GM12891 (cell line): ENCODE data around the gene DISP2.

Experiments used
- DNase-seq: peaks from one replicate; pipeline ENCODE4 v3.0.0; 2011; ENCODE audit warnings: low spot score; ENCODE audit not compliant: insufficient read length
- FAIRE-seq: peaks from 2 replicates; lab custom pipeline; 2011; peaks lifted over from hg19 to GRCh38; lab: Jason Lieb, UNC
- PAX5 ChIP-seq: IDR thresholded peaks from 2 replicates; pipeline ENCODE4 v1.6.1; 2011; ENCODE audit warnings: low read length, moderate library complexity, mild to moderate bottlenecking; ENCODE audit not compliant: insufficient read depth, severe bottlenecking
- POLR2A ChIP-seq: IDR thresholded peaks from 2 replicates; pipeline ENCODE4 v1.6.1; 2011; ENCODE audit warnings: low read depth, low read length, control low read depth
- POLR2AphosphoS5 ChIP-seq: IDR thresholded peaks from 2 replicates; pipeline ENCODE4 v1.6.1; 2011; ENCODE audit warnings: low read depth, low read length, control low read depth
- POU2F2 ChIP-seq: IDR thresholded peaks from 2 replicates; pipeline ENCODE4 v1.6.1; 2011; ENCODE audit warnings: low read depth, mild to moderate bottlenecking, control low read depth, low read length, moderate library complexity
- SPI1 ChIP-seq: IDR thresholded peaks from 2 replicates; pipeline ENCODE4 v1.6.1; 2011; ENCODE audit warnings: low read depth, low read length, control low read depth
- TAF1 ChIP-seq: IDR thresholded peaks from 2 replicates; pipeline ENCODE4 v1.6.1; 2011; ENCODE audit warnings: low read depth, low read length, control low read depth

DISP2 gene

GRCh38 chr15:40405501-40406381 lies 47.7 kb downstream of the DISP2 start, which contains the start of gene IVD:
IVD (plus strand) TSS chr15:40405795; CDS start chr15:40405828, 33 bp downstream.
- DNase-seq: peak; percentile 99
- FAIRE-seq: peak; percentile 99
- TF ChIP-seq SPI1 (no peak), TAF1 (peak; percentile 61; the same call in 1 of the 2 replicates), PAX5 (peak; percentile 80), POLR2A (peak; percentile 67; the same call in 1 of the 2 replicates), POU2F2 (no peak; the same call in none of the 2 replicates), POLR2AphosphoS5 (peak; percentile 80)

GRCh38 chr15:40407330-40407990 lies 49.4 kb downstream of the DISP2 start:
- FAIRE-seq: peak; percentile 86
- TF ChIP-seq POLR2AphosphoS5 (no peak), POLR2A (no peak)
- peak; percentile 66 for DNase-seq

GRCh38 chr15:40409366-40409765 lies 51.3 kb downstream of the DISP2 start:
- TF ChIP-seq POU2F2: no peak
- no peak for TF ChIP-seq TAF1
- no peak for TF ChIP-seq POLR2A
- TF ChIP-seq PAX5: no peak
- TF ChIP-seq SPI1: no peak
- no peak for TF ChIP-seq POLR2AphosphoS5
- DNase-seq (no peak), FAIRE-seq (no peak)

- DNase-seq (no peak), FAIRE-seq (no peak)
- TF ChIP-seq POU2F2 (no peak), POLR2A (no peak), TAF1 (no peak), POLR2AphosphoS5 (no peak), PAX5 (no peak), SPI1 (no peak)
Observed at GRCh38 chr15:40410476-40410875, 52.5 kb downstream of the DISP2 start.

GRCh38 chr15:40412095-40412759 lies 54.2 kb downstream of the DISP2 start:
- FAIRE-seq: no peak
- no peak for DNase-seq
- no peak for TF ChIP-seq TAF1
- no peak for TF ChIP-seq PAX5
- TF ChIP-seq POU2F2: no peak
- TF ChIP-seq POLR2AphosphoS5: no peak
- no peak for TF ChIP-seq POLR2A
- TF ChIP-seq SPI1: no peak

GRCh38 chr15:40413036-40413435 lies 55.0 kb downstream of the DISP2 start:
- no peak for DNase-seq
- no peak for TF ChIP-seq PAX5
- TF ChIP-seq POLR2AphosphoS5: no peak
- no peak for TF ChIP-seq POU2F2
- TF ChIP-seq SPI1: no peak
- no peak for TF ChIP-seq TAF1
- TF ChIP-seq POLR2A: no peak
- no peak for FAIRE-seq

GRCh38 chr15:40414816-40415215 lies 56.8 kb downstream of the DISP2 start:
- TF ChIP-seq SPI1: no peak
- no peak for TF ChIP-seq PAX5
- FAIRE-seq: no peak
- DNase-seq: no peak

- no peak for DNase-seq
- FAIRE-seq: no peak
- TF ChIP-seq POLR2AphosphoS5 (no peak), SPI1 (no peak), PAX5 (no peak), POU2F2 (no peak), TAF1 (no peak), POLR2A (no peak)
Observed at GRCh38 chr15:40415226-40415625, 57.2 kb downstream of the DISP2 start.

GRCh38 chr15:40416056-40416455 lies 58.0 kb downstream of the DISP2 start:
- DNase-seq (no peak), FAIRE-seq (no peak)

GRCh38 chr15:40418126-40418525 lies 60.1 kb downstream of the DISP2 start:
- TF ChIP-seq SPI1 (no peak), POU2F2 (no peak), PAX5 (no peak), POLR2A (no peak), POLR2AphosphoS5 (no peak), TAF1 (no peak)
- DNase-seq (no peak), FAIRE-seq (no peak)

More at GRCh38 chr15:40416056-40416455, 58.0 kb downstream of the DISP2 start:
- TF ChIP-seq SPI1 (no peak), POLR2A (0 out of 2 replicates have a peak, but pooled peaks have one; percentile 4)
